ENCODE results near the gene MUL1. TPM values are rescaled to one million over a fixed set of nuclear protein-coding genes. Genes with fewer than 3 reads are reported as not detected.

Gene MUL1
- total and polyA plus RNA-seq, 2 of the 8 experiments (the other 6 are each of a cell fraction or from before 2014, with no cell fraction given): 16.4 to 20.8 TPM

- TF ChIP-seq SIRT6 (IDR thresholded peaks at IDR 0.05; ENCODE audit: low read length): no peak
Observed at GRCh38 chr1:20511518-20512428, 3.8 kb upstream of the MUL1 start (continued).
